ENCODE measurements around the gene FAM180B. TPM values are rescaled to one million over a fixed set of nuclear protein-coding genes. Genes with fewer than 3 reads are reported as not detected.

The FAM180B gene
- total and polyA plus RNA-seq, 2 of the 4 experiments (the other 2 are of a cell fraction), result not detected

DNA sequence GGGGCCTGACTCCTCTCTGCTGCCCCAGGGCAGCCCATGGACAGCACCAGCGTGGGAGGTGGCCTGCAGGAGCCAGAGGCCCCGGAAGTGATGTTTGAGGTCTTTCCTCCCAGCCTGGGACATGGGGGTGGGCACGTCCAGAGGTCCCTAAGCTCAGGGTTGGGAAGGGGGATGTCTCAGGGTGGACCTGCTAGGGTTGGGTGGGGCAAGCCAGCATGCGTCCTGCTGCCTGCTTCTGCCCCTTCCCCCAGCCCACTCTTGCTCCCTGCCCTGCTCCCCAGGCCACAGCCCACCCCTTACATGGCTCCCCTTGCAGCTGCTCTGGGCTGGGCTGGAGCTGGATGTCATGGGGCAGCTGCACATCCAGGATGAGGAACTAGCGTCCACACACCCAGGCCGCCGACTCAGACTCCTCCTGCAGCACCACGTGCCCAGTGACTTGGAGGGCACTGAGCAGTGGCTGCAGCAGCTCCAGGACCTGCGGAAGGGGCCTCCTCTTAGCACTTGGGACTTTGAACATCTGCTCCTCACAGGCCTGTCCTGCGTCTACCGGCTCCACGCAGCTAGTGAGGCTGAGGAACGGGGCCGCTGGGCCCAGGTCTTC lies 1.3 kb downstream of the FAM180B start:
- DNase-seq (no peak), ATAC-seq (ENCODE audit: low read depth) (no peak; the same call in 1 of the 2 replicates)
- H3K27ac ChIP-seq (ENCODE audit: insufficient read depth, low read length), result no peak overlapping the region
- H3K56ac ChIP-seq (ENCODE audit: extremely low read depth, insufficient read depth, low read length), result no peak overlapping the region
- H2AK9ac ChIP-seq (replicated peaks; ENCODE audit: low read depth, low read length, poor library complexity), result no peak overlapping the region
- no peak overlapping the region for H2BK15ac ChIP-seq (ENCODE audit: low read depth, low read length)
- no peak overlapping the region for H4K8ac ChIP-seq (ENCODE audit: low read depth in 2 of 2, low read length in 2 of 2)
- H3K27me3 ChIP-seq (ENCODE audit: control insufficient read depth, insufficient read depth, low read length), result peaks cover 25% of the 10 kb centered on the region
- no peaks in the 10 kb centered on the region for H4K20me1 ChIP-seq (ENCODE audit: insufficient read depth, low read length)
- no peaks in the 10 kb centered on the region for H3K79me1 ChIP-seq (ENCODE audit: low read depth in 1 of 2, low read length in 2 of 2)
- no peaks in the 10 kb centered on the region for H3K4me1 ChIP-seq (ENCODE audit: control insufficient read depth, insufficient read depth, low read length)
- ChIA-PET CTCF (no interaction called here), POLR2A (ENCODE audit: unreplicated experiment) (no interaction called here)
- intact Hi-C loops (cut with micrococcal nuclease) (no loop called here), in situ Hi-C loops (cut with MboI; ENCODE audit: low sequenced_read_pairs) (no loop called here), dilution Hi-C loops (cut with HindIII; ENCODE audit: low sequenced_read_pairs, unreplicated experiment) (no loop called here)
- H4K91ac ChIP-seq (ENCODE audit: insufficient read depth, low read depth, low read length), result no peak overlapping the region
- TF ChIP-seq FOS (IDR thresholded peaks at IDR 0.05; ENCODE audit: low read depth, low read length) (no peak), POLR2A (IDR thresholded peaks at IDR 0.05; ENCODE audit: low read depth, low read length) (no peak), NFE2L2 (IDR thresholded peaks at IDR 0.05; ENCODE audit: low read depth, low read length) (no peak), SMC3 (IDR thresholded peaks at IDR 0.05; ENCODE audit: low read depth, low read length) (no peak), MAZ (IDR thresholded peaks at IDR 0.05; ENCODE audit: borderline replicate concordance, low read depth, low read length) (no peak), CEBPB (IDR thresholded peaks at IDR 0.05; ENCODE audit: low read depth, low read length) (no peak), MXI1 (IDR thresholded peaks at IDR 0.05; ENCODE audit: borderline replicate concordance, low read depth, low read length) (no peak), RFX5 (IDR thresholded peaks at IDR 0.05; ENCODE audit: low read depth, low read length) (no peak), MAFK (IDR thresholded peaks at IDR 0.05; ENCODE audit: low read depth, low read length) (no peak), RAD21 (IDR thresholded peaks at IDR 0.05; ENCODE audit: low read length) (no peak), CHD1 (IDR thresholded peaks at IDR 0.05; ENCODE audit: low read depth, low read length) (no peak), RCOR1 (IDR thresholded peaks at IDR 0.05; ENCODE audit: insufficient replicate concordance, low read length) (no peak), BHLHE40 (IDR thresholded peaks at IDR 0.05; ENCODE audit: low read depth, low read length) (no peak)
- TF ChIP-seq, protein P1, sequence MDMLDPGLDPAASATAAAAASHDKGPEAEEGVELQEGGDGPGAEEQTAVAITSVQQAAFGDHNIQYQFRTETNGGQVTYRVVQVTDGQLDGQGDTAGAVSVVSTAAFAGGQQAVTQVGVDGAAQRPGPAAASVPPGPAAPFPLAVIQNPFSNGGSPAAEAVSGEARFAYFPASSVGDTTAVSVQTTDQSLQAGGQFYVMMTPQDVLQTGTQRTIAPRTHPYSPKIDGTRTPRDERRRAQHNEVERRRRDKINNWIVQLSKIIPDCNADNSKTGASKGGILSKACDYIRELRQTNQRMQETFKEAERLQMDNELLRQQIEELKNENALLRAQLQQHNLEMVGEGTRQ (IDR thresholded peaks at IDR 0.05; ENCODE audit: low read depth, low read length), result no peak
- TF ChIP-seq, protein P2, sequence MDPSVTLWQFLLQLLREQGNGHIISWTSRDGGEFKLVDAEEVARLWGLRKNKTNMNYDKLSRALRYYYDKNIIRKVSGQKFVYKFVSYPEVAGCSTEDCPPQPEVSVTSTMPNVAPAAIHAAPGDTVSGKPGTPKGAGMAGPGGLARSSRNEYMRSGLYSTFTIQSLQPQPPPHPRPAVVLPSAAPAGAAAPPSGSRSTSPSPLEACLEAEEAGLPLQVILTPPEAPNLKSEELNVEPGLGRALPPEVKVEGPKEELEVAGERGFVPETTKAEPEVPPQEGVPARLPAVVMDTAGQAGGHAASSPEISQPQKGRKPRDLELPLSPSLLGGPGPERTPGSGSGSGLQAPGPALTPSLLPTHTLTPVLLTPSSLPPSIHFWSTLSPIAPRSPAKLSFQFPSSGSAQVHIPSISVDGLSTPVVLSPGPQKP (IDR thresholded peaks at IDR 0.05; ENCODE audit: borderline replicate concordance, low read depth, low read length), result no peak
- TF ChIP-seq, protein P3, sequence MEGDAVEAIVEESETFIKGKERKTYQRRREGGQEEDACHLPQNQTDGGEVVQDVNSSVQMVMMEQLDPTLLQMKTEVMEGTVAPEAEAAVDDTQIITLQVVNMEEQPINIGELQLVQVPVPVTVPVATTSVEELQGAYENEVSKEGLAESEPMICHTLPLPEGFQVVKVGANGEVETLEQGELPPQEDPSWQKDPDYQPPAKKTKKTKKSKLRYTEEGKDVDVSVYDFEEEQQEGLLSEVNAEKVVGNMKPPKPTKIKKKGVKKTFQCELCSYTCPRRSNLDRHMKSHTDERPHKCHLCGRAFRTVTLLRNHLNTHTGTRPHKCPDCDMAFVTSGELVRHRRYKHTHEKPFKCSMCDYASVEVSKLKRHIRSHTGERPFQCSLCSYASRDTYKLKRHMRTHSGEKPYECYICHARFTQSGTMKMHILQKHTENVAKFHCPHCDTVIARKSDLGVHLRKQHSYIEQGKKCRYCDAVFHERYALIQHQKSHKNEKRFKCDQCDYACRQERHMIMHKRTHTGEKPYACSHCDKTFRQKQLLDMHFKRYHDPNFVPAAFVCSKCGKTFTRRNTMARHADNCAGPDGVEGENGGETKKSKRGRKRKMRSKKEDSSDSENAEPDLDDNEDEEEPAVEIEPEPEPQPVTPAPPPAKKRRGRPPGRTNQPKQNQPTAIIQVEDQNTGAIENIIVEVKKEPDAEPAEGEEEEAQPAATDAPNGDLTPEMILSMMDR (conservative IDR thresholded peaks at IDR 0.05; ENCODE audit: low read depth, low read length), result no peak
- H2BK120ac ChIP-seq (ENCODE audit: low read depth, low read length), result no peak overlapping the region
- no peak overlapping the region for H3K23ac ChIP-seq (ENCODE audit: low read depth, low read length)
- H3K14ac ChIP-seq (replicated peaks; ENCODE audit: low read depth, low read length), result no peak overlapping the region
- H3K4me3 ChIP-seq (ENCODE audit: insufficient read depth, low read depth, low read length), result no peak overlapping the region
- no peak overlapping the region for H3K4me2 ChIP-seq (ENCODE audit: low read depth, low read length)
- H4K5ac ChIP-seq (ENCODE audit: low read depth, low read length), result no peak overlapping the region
- no peaks in the 10 kb centered on the region for H3K9me1 ChIP-seq (ENCODE audit: insufficient read depth, low read length)
- no peak overlapping the region for H3K18ac ChIP-seq (ENCODE audit: low read depth, low read length)
- H3K36me3 ChIP-seq (ENCODE audit: control insufficient read depth, insufficient read depth, low read length), result peaks cover 18% of the 10 kb centered on the region
- no peak overlapping the region for H2BK5ac ChIP-seq (ENCODE audit: low read depth, low read length, poor library complexity, severe bottlenecking)
- peaks cover 3% of the 10 kb centered on the region for H3K9me3 ChIP-seq (ENCODE audit: control insufficient read depth, insufficient read depth, low read length)
- H3K9ac ChIP-seq (ENCODE audit: low read depth, low read length), result no peak overlapping the region
- H2AFZ ChIP-seq (replicated peaks; ENCODE audit: low read length, poor library complexity), result no peak overlapping the region
- BruUV-seq (replicated peaks), result no TSS peak
- no peak overlapping the region for H3K4ac ChIP-seq (ENCODE audit: low read depth, low read length)
- H2AK5ac ChIP-seq (ENCODE audit: low read depth, low read length), result no peak overlapping the region
- 88% methylated on average over 5 of the region's 14 CpGs; no CpG with 5 or more reads in 1 of the 2 experiments for WGBS, 2 experiments (ENCODE audit: extremely low coverage in 2 of 2, insufficient read length in 1 of 2)
- no peak overlapping the region for H2BK20ac ChIP-seq (ENCODE audit: low read depth, low read length)
